ENCODE measurements around the gene ACSS3.

Gene ACSS3

DNA sequence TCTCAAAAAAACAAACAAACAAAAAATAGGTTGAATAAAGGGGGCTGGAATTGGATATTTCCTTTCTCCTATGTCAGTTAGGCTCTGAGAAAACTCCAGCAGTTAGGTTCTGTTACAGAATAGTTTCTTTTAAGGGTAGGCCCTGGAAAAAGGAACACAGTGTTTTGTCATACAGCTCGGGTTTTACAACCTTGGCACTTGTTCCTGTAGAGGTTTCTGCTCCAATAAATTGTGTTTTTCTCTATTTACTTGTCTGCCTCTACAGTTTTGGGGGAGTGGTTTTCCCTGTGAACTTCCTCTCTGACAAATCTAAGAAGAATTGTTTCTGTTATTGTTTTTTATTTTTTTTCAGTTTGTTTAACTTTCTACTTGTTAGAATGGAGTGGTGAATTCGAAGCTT is 167.6 kb downstream of the ACSS3 start:
- no peak for DNase-seq

GRCh38 chr12:81245907-81246570 is 168.2 kb downstream of the ACSS3 start:
- DNase-seq = no peak

DNA sequence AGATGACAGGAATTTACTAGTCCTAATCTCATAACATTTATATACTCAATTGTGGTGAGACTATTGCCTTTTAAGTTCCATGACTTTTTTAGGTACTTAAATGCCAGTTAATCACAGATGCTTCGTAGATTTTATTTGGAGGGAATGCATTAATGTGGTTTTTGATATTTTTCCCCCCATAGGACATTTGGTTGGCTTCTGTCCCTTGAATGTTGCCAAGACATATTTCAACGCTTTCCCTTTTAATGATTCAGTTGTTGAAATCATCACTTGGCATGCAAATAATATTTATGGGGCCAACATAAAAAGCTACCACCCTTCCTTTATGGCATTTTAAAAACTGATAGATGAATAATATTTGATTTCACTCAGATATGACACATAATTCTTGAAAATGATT is 172.1 kb downstream of the ACSS3 start:
- DNase-seq = no peak

DNA sequence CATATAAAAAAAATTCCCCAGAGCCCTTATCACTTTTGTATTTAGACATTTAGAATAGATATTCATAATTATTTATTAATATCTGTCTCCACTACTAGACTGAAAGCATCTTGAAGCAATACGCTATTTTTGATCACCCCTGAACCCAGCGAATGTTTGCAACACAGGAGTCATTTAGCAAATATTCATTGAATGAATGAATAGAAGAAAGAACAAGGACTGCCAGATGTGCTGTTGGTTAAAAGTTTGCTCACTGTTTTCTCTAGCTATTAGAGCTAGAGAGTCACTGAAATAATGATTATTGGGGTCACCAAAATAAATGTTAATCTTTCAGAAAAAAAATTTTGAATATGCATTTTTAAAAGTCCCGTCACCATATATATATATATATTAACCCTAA is 174.3 kb downstream of the ACSS3 start:
- DNase-seq = no peak

- no peak for DNase-seq
Observed at GRCh38 chr12:81253360-81253759, 175.5 kb downstream of the ACSS3 start.

DNA sequence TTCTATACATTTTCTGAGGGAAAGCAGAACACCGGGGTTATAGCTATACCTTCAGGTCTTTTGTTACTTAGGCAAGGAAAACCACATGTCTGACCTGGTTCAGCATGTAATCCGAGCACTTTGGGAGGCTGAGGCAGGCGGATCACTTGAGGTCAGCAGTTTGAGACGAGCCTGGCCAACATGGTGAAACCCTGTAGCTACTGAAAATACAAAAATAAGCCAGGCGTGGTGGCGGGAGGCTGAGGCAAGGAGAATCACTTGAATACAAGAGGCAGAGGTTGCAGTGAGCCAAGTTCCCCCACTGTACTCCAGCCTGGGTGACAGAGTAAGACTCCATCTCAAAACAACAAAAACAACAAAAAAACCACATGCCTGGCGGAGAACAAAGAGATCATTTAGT is 177.6 kb downstream of the ACSS3 start:
- no peak for DNase-seq

GRCh38 chr12:81255947-81256346 is 178.1 kb downstream of the ACSS3 start:
- no peak for DNase-seq

GRCh38 chr12:81257947-81258551 is 180.2 kb downstream of the ACSS3 start:
- DNase-seq = peak; percentile 1

DNA sequence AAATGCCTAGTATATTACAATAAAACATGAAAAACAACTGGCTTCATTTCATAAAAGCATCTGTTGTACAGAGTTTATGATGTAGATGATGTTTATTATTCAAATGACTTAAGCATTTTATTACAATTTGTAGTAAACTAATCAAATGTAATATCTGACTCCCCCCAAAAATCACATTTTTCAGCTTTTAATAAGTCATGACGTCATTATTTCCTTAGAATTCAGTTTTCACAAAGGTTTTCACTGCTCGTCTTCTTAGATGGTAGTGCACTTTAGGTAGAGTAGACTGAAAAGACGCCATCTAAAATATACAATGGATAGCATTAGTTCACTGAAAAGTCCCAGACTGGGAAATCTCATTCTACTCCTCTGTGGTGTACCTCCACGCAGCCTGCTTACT is 181.5 kb downstream of the ACSS3 start:
- no peak for DNase-seq

DNA sequence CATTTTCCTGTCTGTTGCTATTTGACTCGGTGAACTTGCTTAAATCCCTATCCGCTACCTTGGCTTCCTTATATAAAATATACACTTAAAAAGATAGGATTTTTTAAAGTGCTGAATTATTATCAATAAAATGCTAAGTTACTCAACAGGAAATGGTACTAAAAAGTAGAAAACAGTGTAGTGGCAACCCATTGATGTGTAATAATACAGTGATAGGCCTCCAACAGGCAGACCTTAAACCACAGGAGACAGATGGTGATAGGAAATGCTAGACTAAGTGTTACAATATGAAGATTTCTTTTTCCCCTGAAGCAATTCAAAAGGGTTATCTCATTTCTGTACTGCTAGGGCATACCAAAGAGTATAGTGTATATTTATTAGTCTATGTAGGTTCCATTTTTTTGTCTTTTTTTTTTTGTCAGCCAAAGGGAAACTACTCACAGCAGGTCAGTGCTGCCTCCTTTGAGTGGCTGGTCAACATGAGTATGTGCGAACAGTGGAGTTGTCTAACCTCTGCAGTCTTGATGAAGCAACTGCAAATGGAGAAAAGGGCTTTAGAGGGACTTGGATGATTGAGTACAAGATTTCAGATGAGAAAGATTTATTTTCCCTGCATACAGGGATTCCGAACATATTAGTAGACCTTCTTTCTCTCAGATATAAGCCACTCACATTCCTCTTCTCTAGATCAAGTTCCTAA is 183.8 kb downstream of the ACSS3 start:
- DNase-seq = no peak

DNA sequence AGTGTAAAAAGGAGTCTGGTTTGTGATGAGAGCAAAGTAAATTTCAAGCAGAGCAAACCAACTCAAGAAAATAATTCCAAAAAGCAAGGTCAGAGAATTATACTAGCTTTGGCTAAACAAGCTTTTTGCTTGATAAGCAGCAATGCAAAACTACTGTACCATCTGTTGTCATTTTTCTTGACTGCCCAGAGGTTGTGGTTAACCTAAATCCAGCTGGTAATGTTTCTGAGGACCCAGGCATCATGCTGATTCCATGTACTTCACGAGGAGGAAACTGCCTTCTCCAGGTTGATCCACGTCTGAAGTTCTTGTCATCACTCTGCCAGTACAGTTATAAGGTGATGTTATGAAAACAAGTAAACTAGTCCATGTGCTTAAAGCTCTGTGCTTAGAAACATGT is 185.2 kb downstream of the ACSS3 start:
- no peak for DNase-seq

DNA sequence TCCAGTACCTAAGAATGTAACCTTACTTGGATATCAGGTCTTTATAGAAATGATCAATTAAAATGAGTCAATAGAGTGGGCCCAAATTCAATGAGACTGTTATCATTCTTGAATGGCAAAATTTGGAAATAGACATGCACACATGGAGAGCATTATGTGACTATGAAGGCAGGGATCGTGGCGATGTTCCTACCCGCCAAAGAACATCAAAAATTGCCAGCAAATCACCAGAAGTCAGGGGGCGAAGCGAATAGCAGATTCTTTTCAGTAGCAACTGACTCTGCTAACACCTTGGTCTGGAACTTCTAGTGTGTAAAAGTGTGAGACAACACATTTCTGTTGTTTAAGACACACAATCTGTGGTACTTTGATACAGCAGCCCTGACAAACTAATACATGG is 192.5 kb downstream of the ACSS3 start:
- DNase-seq = no peak

DNA sequence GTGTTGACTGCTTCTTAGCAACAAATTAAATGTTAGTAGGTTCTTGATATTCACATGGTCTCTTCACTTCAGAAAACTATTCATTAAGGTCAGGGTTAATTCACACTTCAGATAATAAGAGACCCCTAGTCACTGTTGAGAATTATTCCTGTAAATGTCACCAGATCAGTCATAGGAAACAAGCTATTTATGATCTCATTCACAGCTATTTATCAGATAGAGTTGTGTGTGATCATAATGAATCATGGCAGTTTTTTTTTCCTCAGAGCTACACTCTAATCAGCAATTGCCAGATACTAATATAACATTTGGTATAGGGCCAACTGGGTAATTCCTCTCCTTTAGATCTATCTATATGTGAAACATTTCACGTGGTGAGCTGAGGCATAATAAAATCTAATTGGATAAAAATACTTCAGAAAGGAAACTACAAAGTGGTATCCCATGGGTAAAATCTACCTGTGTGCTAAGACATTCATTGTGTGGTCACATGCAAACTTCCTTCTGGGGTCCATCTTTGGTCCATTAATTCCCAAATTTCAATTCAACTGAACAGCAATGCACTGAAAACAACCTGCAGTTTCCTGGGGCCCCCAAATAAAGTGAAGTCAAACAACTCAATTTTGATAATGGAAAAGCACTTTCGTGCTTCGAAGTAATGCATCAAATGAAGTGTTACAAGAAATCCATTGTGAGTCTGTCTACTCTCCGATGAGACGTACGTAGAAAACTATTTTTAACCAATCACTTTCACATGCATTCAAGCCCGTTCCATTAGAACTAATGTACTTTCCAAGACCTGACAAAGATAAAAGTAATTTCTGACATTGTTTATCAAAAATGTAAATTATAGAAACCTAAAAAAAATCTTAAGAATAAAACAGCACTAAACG is 197.0 kb downstream of the ACSS3 start:
- no peak for DNase-seq

GRCh38 chr12:81284137-81284536 is 206.3 kb downstream of the ACSS3 start:
- no peak for DNase-seq

DNA sequence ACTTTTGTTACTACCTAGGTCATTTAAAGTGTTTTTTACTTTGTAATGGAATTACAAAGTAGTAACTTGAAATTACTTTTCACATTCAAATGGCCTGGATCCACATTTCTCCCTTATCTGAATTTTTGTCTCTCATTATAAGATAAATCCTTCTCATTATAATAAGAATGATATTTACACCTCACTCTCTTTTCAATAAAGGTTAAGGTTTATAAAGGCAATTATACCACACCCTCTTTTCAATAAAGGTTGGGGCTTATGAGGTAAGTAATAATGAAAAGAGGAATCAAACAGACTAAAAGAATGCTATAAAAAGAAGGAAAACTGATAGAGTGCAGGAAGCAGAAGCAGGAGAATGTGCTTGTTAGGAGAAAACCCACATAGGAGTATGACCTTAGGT is 210.8 kb downstream of the ACSS3 start:
- DNase-seq = no peak

- DNase-seq = no peak
Observed at GRCh38 chr12:81294325-81295190, 216.7 kb downstream of the ACSS3 start.

DNA sequence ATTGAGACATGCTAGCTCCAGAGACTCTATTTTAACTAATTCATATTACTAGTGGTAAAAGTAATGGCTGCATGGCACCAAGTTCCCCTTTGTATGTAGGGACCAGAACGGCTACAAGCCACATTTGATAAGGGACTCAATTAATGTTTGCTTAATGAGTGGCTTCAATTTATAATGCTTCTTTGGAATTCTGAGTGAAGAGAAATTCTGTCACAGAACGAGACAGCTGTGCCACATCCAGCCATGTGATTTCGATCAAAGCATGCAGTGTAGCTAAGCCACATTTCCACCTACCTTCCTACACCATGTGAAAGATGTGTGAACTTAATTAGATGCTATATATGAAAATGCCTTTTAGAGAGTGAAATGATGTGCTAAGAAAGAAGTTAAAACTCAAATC is 217.4 kb downstream of the ACSS3 start:
- no peak for DNase-seq

GRCh38 chr12:81296556-81297305 is 218.9 kb downstream of the ACSS3 start:
- no peak for DNase-seq

DNA sequence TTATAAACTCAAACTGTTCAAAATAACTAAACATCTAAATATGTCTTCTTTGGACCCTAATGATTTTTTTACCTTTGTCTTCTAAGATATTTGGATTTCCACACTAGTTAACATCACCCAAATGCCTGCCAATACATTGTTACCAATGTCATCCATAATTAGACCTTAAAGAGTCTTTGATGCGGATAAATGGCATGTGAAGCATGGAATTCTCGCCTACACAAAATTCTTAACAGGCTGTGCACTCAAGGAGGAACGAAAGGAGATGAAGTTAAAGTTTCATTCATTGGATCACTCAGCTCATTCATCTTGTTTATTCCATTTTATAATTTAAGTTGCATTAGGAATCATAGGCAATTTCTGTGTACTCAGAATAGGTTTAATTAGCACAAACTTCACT is 219.7 kb downstream of the ACSS3 start:
- DNase-seq = no peak

GRCh38 chr12:81300454-81300853 is 222.6 kb downstream of the ACSS3 start:
- no peak for DNase-seq

GRCh38 chr12:81303935-81304334 is 226.1 kb downstream of the ACSS3 start:
- DNase-seq = no peak
